Right ventricle myocardium inferior (tissue), 1 donor: ENCODE measurements around the gene NOS2. TPM values are rescaled to one million over a fixed set of nuclear protein-coding genes. Genes with fewer than 3 reads are reported as not detected.
"Not testable (repeated sequence)": the region's sequence is repeated elsewhere in the genome, so short reads cannot be mapped to it uniquely, and the experiment has no call there.

Source experiments
- ATAC-seq: fragments of 200-7000 bp; cut with Tn5 transposase; one replicate; pipeline ENCODE4 v1.9.1; 2020; ENCODE audit warnings: mild to moderate bottlenecking, moderate library complexity
- DNase-seq: peaks from one replicate; pipeline ENCODE4 v3.0.0; 2021; ENCODE audit errors: missing footprints
- intact Hi-C: fragments of 100-400 bp; cut with DNase I; formaldehyde crosslinking; loops from one replicate; pipeline ENCODE4 v1.11.0; 2022
- total RNA-seq: library from RNA; stranded (reverse); fragmentation: NEBNext Ultra II Directional; extraction: Animal tissue kit (Norgen Biotek cat#: 25700); gene quantifications from one replicate; pipeline ENCODE4 v1.2.1, GENCODE V29; 2021
- donor health status: DM: no; HTN: yes; CAD: no; lungs with severe emphysema.

Gene NOS2
- total RNA-seq, 1 donor from 2014 or later = 0.22 TPM

- ATAC-seq (no peak), DNase-seq (no peak)
- intact Hi-C loops = no loop called here
These were observed 23.9 kb upstream of the NOS2 start for GRCh38 chr17:27824176-27824715.

DNA sequence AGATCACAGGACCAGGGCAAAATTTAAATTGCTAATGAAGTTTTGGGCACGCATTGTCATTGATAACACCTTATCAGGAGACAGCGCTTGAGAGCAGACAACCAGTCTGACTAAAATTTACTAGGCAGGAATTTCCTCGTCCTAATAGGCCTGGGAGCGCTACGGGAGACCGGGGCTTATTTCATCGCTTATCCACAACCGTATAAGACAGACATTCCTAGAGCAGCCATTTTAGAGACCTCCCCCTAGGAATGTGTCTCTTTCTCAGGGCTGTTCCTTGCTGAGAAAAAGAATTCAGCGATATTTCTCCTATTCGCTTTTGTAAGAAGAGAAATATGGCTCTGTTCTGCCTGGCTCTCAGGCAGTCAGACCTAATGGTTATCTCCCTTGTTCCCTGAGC, 21.8 kb upstream of the NOS2 start:
- DNase-seq, intact Hi-C loops, ATAC-seq: not testable (repeated sequence)

GRCh38 chr17:27821318-27821717, 21.0 kb upstream of the NOS2 start:
- intact Hi-C loops = no loop called here
- no peak for DNase-seq
- ATAC-seq = no peak

- intact Hi-C loops = no loop called here
- ATAC-seq (no peak), DNase-seq (no peak)
These were observed 18.8 kb upstream of the NOS2 start for GRCh38 chr17:27819145-27819544.

DNA sequence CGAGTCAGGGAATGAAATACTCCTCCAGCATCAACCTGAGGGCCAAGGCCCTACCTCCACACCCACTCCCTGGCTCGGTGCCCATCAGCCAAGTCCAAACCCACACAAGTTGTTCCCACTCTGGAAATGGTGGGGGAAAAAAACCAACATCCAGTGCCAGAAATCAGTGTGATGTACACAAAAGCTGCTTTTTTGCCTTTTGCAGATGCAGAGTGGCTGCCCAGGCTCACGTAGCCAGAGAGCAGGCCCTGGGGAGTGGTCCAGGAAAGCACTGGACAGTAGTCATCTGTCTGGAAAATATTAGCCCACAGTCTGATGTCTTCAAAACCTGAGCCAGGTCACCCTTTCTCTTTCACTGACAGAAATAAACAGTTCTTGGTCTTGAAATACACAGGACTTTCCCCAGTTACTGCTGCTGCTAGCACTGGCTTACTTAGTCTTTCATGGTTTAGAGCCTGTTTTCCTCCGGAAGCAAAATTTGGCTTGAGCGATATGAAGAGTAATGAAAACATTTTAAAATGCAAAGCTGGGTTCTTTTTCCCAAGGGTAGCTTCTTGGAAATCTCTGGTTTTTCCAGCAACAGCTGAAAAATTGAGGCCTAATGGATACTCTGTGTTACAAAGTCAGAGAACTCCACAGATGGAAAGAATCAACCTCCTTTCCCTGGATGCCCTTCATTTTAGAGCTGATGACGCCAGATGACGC, 18.2 kb upstream of the NOS2 start:
- peak; percentile 84 for ATAC-seq
- intact Hi-C loops = no loop called here
- no peak for DNase-seq

DNA sequence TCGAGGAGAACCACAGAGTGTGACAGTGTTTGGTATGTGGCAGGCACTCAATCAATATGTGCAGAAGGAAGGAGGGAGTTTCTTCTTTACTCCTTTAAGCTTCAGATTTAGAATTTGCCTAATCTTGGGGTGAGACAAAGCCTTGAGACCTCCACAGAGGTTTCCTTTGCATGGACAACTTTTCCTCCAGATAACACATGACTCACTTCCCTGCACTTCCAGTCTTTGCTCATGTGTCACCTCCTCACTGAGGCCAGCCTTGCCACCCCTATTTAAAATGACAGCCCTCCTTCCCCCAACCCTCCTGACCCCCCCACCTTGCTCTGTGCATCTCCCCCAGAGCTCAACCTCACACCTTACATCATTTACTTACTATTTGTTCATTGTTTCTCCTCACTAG, 17.4 kb upstream of the NOS2 start:
- no peak for DNase-seq
- ATAC-seq = no peak
- intact Hi-C loops = no loop called here

GRCh38 chr17:27816946-27817345, 16.6 kb upstream of the NOS2 start:
- intact Hi-C loops = no loop called here
- DNase-seq (no peak), ATAC-seq (no peak)

DNA sequence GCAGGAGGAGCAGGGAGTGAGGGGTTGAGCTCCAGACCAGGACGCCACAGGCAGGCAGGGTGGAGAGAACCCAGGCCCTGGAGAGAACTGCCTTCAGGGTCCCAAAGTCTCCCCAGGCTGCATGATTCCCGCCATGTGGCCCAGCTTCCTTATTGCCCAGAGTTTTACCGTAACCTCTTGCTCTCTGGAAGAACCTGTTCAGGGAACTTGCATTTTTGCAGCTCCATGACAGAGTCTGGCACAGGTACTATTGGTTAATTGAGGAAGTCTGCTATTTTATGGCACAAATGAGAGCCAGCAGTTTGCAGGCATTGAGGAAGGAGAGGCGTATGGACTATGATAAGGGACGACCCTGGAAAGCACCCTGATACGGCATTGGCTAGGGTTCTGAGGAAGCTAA, 11.6 kb upstream of the NOS2 start:
- no peak for DNase-seq
- intact Hi-C loops = no loop called here
- ATAC-seq = no peak

DNA sequence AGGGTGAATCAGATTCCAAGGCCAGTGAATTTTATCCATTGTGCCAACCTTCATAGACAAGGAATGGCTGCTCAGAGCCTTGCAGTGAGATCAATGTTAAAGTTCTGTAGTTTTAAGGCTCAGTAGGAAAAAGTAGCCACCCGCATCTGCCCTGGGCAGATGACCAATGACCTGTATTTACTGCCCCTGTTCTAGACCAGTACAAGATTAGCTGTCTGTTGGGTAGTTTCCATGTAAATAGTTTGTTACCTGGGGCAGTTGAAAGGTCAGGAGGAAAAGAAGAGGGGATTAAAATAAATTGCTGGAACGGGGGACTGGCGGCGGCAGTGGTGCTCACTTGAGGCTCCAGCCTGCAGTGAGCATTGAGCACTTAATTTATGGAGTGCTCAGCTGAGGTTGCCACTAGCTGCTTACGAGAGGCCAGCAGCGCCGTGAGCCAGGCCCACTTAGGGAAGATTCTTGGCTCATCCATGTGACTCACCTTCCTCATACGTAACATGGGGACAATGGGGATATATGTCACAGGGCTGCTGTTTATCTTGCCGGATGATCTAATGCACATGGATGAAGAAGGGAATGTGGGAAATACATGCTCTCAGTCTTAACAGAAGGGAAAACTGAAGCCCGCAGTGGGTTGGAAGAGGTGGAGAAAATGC, 10.7 kb upstream of the NOS2 start:
- DNase-seq (no peak), ATAC-seq (no peak)
- intact Hi-C loops = no loop called here

GRCh38 chr17:27810211-27810901, 10.0 kb upstream of the NOS2 start:
- intact Hi-C loops = no loop called here
- DNase-seq = no peak
- ATAC-seq = no peak

DNA sequence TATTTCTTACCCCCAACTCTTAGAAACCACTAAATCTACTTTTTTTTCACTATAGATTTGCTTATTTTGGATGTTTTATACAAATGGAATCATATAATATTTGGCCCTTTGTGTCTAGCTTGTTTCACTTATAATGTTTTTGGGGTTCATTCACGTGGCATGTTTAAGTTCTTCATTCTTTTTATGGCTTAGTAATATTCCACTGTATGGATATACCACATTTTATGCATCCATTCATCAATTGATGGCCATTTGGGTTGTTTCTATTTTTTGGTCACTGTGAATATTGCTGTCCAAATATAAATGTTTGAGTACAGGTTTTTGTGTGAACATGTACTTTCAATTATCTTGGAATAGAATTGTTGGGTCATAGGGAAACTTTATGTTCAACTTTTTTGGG, 9.2 kb upstream of the NOS2 start:
- no peak for ATAC-seq
- intact Hi-C loops = no loop called here

DNA sequence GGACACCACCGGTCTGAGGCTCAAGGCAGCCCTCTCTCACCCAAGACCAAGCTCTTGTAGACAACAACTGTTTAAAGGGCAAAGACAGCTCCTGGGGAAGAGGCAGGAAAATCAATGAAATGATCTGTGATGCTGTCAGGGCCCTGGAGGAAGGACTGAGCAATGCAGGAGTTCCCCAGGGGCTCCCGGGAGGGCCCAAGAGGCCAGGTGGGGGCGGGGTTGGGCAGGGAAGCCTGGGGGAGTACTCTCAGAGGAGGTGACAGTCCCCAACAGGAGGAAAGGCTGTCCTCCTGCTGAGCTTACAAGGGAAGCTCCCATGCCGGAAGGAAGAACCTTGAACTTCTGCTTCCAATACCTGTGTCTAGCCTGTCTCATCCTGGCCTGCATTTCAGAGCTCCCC, 8.3 kb upstream of the NOS2 start:
- DNase-seq (no peak), ATAC-seq (no peak)
- intact Hi-C loops = no loop called here

More for the DNA sequence above, 9.2 kb upstream of the NOS2 start:
- DNase-seq = no peak

- DNase-seq (no peak), ATAC-seq (peak; percentile 43)
- intact Hi-C loops = no loop called here
These were observed 7.5 kb upstream of the NOS2 start for GRCh38 chr17:27807567-27808470.

DNA sequence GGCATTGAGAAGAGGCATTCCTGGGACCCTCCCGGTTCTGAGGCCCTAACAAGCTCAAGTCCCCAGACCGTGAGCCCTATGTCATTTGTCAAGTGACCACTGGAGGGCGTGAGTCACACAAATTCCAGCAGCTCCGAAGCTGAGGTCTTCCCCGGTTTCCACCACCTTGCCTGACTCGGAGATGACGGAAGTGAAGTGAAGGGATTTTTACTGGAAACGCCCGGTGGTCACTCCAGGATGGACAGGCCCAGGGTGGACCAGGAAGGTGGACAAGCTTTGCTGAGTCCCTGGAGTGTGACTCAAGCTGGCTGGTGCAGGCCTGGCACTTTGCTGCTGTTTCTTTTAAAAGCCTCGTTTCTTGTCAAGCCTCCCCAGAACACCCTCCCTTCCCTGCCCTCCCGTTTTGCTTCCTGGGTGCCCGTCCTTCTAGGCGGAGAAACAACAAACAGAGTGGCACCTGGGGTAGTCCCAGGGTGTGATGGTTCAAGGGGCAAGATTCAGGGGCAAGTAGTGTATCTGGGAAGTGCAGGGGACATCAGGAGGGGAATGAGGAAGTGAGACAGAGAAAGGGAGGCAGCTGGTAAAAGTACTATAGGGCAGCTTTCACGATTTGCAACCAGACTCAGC, 5.3 kb upstream of the NOS2 start:
- ATAC-seq = peak; percentile 89
- DNase-seq = peak; percentile 85
- intact Hi-C loops = loop anchor here (1.0 to 2.0 kb wide), 2 partner anchors 73 to 446 kb away; no protein-coding TSS in a partner anchor

DNA sequence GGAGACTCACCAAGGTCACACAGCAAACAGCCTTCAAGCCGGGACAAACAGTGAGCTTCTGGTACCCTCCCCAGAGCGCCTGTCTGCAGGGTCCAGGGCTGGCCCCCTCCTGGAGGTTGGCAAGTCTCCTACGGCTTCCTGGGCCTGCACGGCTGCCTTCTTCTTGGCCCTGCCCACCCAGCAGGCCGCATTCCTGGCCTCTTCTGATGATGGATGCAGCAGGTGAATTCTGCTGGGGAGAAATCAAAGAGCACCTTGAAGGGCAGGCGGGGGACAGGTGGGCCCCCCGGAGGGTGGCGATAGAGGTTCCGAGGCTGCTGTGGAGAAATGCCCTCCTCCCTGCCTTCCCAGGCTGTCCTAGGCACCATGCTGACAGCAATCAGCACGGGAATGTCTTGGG, 3.8 kb upstream of the NOS2 start:
- intact Hi-C loops = loop anchor here (2.0 kb wide), 1 partner anchor 75 kb away; no protein-coding TSS in a partner anchor
- DNase-seq = no peak
- ATAC-seq = no peak

- intact Hi-C loops = no loop called here
- no peak for ATAC-seq
- DNase-seq = no peak
These were observed 2.8 kb upstream of the NOS2 start for GRCh38 chr17:27802962-27803680.

DNA sequence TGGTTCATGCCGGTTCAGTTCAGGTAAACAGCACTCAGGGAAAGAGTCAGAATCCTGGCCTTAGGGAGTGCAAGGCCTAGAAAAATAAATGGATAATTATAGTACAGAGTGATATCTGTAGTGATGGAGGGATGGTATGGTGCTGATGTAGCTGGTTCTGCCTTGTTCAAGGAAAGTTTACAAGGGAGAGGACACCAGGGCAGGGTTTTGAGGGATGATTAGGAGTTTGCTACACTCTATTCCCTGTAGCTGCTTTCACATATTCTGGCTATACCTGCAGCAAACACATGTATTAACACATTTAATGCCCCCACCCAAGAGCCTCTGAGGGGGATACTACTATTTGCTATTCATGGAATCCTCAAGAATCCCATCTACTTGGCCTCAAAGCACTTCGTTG, 1.7 kb upstream of the NOS2 start:
- DNase-seq (no peak), ATAC-seq (no peak)
- intact Hi-C loops = no loop called here

DNA sequence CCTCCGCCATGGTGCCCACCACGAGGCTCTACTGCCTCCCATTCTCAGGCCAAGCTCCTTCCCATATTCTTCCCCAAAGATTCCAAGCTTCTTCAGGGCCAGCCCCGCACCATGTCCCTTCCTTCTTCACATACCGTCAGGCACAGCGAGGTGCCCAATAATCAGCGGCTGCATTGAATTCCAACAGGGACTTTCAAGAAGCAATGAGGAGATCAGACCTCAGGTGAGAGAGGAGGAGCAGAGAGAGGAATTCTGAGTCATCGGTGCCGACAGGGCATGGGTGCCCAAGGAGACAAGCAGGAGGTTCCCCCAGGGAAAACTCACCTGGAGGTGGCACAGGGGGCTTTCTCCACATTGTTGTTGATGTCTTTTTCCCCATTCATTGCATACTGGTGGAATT, 2.0 kb downstream of the NOS2 start:
- intact Hi-C loops = no loop called here
- no peak for ATAC-seq
- DNase-seq = no peak
